ENCODE measurements around the gene NUDT14. TPM values are rescaled to one million over a fixed set of nuclear protein-coding genes. Genes with fewer than 3 reads are reported as not detected.

Gene NUDT14
- total and polyA plus RNA-seq, 2 of the 8 experiments (the other 6 are each of a cell fraction or from before 2014, with no cell fraction given) = 25.5 to 33.3 TPM

DNA sequence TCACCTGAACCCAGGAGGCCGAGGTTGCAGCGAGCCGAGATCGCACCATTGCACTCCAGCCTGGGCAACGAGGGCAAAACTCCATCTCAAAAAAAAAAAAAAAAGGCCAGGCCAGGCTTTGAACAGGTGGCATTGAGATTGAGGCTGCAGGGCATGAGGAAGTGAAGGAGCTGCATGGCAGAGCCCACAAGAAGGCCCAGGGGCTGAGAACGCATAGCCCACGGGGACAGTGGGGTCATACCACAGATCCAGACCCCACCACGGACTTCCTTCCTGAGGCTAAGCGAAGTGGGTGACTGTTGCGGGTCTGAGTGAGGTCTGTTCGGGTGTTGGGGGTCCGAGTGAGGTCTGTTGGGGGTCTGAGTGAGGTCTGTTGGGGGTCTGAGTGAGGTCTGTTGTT is 20.3 kb downstream of the NUDT14 start (continued):
- TF ChIP-seq PHF8 (conservative IDR thresholded peaks at IDR 0.05; ENCODE audit: low read depth, low read length) (no peak), RBBP5 (IDR thresholded peaks at IDR 0.05; ENCODE audit: borderline replicate concordance, low read depth, low read length) (no peak), MAFK (IDR thresholded peaks at IDR 0.05; ENCODE audit: low read depth, low read length) (no peak), KDM5A (IDR thresholded peaks at IDR 0.05; ENCODE audit: low read length) (no peak)
